Stimulated activated CD4-positive, alpha-beta T cell treated with anti-CD3 and anti-CD28 coated beads, TNF-alpha, amount 100 ng/mL, for 1 hour (primary cell): ENCODE results near the gene ANKRD55.

Experiments
- DNase-seq, 3 donors: peaks; one replicate each; pipeline ENCODE4 v3.0.0-alpha.2; 2020; ENCODE audit warnings: low read depth in 3 of 3, low spot score in 1 of 3

The ANKRD55 gene

DNA sequence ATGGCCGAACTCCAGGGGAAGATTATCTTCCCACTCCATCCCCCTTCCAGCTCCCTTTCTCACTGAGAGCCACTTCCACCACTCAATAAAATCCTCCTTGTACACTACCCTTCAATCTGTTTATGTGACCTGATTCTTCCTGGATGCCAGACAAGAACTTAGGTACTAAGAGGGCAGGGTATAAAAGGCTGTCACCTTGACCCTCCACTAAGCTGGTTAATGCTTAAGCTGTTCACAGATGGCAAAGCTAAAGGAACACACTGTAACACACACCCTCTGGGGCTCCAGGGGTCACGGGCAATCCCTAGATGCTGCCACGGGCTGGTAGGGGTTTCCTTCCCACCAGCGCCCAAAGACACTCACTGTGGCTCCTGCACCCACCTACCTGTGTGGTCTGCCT is 179.8 kb downstream of the ANKRD55 start:
- no peak for DNase-seq

DNA sequence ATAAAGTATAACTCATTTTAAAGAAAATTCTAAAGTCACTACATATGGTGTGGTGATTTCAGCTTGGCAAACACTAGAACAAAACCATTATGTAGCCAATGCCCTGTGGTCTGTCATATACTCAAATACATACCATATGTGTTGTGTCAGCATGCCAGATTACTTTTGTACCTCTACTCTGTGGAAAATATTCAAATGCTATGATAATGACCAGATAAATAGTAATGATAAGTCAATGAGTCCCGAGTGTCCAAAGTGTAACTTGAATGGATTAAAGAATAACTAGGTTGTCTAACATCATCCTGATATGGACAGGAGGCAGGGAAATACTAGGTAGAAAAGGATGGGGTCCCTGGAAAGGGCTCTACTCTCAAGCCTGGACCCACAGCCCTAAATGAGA is 180.4 kb downstream of the ANKRD55 start:
- DNase-seq: no peak

DNA sequence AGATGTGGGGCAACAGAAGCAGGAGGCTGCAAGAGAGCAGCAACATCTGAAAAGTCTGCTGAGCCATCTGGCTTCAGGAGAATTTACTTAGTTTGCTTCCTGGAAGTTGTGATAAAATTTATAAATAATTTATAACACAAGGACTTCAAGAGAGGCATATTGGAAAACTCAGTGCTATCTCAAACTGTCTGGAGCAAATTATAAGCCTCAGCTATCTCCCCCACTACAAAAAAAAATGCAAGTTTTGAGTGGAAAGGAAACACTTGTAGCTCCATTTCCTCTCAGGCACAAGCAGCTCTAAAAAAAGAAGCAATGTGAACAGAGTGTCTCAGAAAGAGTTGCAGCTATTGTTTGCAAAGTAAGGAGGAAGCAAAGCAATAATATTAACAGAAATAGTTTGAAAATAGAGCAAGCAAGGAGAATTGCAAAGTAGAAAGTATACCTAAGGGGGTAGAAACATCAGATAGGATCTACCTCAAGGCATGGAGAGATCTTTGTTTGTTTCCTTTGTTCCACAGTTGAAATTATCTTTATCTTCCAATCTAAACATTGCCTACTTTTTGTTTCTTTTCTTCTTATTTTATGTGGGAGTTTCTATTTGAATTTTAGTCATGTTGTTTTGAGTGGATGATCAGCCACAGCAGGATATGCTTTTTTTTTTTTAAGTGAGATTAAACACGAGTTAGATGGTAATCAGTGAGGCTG is 182.4 kb downstream of the ANKRD55 start:
- no peak for DNase-seq
